Measurements from ENCODE around the gene NDUFAF3. TPM values are rescaled to one million over a fixed set of nuclear protein-coding genes. Genes with fewer than 3 reads are reported as not detected.
A peak's percentile ranks its signal among the peaks of the same experiment; 100 is the strongest.

Gene NDUFAF3
- total RNA-seq, 4 donors from 2014 or later, result 90.9 to 142 (median 116) TPM

DNA sequence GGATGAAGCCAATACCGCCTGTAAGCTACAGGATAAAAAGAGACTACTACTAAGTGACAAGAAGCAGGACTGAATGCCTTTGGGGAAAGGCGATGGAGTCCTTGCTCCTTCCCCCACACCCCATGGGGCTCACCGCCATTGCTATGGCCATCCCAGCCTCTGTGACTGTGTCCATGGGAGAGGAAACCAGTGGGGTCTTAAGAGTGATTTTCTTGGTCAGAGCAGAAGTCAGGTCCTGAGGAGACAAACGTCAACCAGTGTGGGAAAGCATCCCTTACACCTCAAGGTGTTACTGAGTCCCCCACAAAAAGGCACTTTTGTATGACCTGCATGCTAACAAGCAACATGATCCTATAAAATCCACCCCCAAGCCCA lies 6.4 kb downstream of the NDUFAF3 start:
- TF ChIP-seq POLR2A (IDR thresholded peaks at IDR 0.05; ENCODE audit: low read depth) (no peak), EP300 (IDR thresholded peaks at IDR 0.05) (no peak), POLR2AphosphoS5 (IDR thresholded peaks at IDR 0.05) (no peak)
- TF ChIP-seq, protein P1, sequence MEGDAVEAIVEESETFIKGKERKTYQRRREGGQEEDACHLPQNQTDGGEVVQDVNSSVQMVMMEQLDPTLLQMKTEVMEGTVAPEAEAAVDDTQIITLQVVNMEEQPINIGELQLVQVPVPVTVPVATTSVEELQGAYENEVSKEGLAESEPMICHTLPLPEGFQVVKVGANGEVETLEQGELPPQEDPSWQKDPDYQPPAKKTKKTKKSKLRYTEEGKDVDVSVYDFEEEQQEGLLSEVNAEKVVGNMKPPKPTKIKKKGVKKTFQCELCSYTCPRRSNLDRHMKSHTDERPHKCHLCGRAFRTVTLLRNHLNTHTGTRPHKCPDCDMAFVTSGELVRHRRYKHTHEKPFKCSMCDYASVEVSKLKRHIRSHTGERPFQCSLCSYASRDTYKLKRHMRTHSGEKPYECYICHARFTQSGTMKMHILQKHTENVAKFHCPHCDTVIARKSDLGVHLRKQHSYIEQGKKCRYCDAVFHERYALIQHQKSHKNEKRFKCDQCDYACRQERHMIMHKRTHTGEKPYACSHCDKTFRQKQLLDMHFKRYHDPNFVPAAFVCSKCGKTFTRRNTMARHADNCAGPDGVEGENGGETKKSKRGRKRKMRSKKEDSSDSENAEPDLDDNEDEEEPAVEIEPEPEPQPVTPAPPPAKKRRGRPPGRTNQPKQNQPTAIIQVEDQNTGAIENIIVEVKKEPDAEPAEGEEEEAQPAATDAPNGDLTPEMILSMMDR (IDR thresholded peaks at IDR 0.05), result no peak
- Histone ChIP-seq H3K9me3 (no peaks in the 10 kb centered on the region), H3K27me3 (no peaks in the 10 kb centered on the region), H3K36me3 (peaks cover 30 to 85% (median 75%) of the 10 kb centered on the region in 4 donors), H3K4me1 (peaks cover 23 to 52% (median 39%) of the 10 kb centered on the region in 4 donors), H3K4me3 (peak overlapping the region; percentile 61 to 84 (median 70)), H3K27ac (replicated peaks in 1 of 4) (peak overlapping the region; percentile 93 to 98 (median 94))
- WGBS, result 82% methylated on average over 4 of the region's 4 CpGs
- no peak for DNase-seq (ENCODE audit: extremely low spot score)
- intact Hi-C loops (cut with DNase I), result no loop called here

DNA sequence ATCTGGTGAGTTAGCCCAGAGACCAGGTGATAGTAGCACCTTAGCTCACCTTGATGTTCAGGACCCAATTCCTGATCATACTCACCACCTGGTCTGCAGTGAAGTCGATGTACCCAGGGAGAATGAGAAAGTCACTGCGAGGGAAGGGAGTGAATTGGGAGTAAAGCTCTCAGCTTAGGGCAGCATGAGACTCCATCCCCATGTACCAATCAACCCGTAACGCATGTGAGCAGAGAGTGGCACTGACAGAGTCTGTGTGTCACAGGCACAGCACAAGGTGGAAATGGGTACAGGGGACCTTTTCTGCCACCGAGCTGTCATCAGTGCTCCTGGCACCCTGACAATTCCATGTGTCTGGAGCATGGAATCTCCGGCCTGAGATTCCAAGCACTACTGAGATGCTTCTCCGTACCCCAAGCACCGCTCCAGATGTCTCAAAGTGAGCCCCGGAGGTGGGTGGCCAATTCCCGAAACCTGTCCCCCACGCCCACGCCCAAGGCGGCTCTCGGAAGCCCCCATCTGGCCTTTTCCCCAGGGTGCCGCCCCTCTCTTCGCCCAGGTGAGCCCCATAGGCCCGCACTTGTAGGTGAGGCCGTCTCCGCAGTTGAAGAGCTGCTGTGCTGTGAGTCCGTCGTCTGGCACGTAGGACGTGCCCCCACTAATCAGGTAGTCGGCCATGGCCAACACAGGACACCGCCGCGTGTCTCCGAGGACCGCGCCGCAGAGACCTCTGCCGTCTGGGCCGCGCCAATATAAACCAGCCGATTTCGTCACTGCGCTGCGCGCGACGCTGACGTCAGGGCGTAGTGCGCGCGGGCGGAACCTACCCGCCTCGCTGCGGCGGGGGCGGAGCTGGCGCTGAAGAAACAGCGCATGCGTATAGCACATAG lies 7.0 kb downstream of the NDUFAF3 start, which contains the start of gene IMPDH2:
Gene IMPDH2, minus strand, starts transcription at position 726 of the 890 bp plus-strand sequence. Its CDS starts 48 bp downstream, at position 678.
- 6% methylated on average over 12 of the region's 55 CpGs for WGBS
- peak; percentile 95 for TF ChIP-seq POLR2A (IDR thresholded peaks at IDR 0.05; ENCODE audit: low read depth)
- TF ChIP-seq POLR2AphosphoS5 (IDR thresholded peaks at IDR 0.05), result peak; percentile 99 to 100
- TF ChIP-seq EP300 (IDR thresholded peaks at IDR 0.05), result no peak
- TF ChIP-seq, protein P1 (IDR thresholded peaks at IDR 0.05), result peak in 1 of 3 experiments; percentile 38
- H3K9me3 ChIP-seq, result no peaks in the 10 kb centered on the region

DNA sequence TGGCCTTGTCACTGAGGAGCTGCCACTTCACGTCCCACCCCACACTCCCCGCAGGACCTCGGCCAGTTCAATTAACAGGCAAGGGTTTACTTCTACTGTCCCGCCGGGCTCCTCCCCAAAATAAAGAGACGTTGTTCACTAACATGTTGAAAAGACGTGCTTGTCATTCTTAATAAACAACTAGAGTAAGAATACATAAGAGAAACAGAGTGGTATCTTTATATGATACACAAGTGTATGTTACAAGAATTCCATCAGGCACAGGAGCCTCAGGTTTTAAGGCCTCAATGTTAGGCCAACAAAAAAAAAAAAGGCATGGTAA lies 7.6 kb downstream of the NDUFAF3 start:
- H3K9me3 ChIP-seq, result no peaks in the 10 kb centered on the region
- H3K4me1 ChIP-seq, result peaks cover 18 to 43% (median 32%) of the 10 kb centered on the region in 4 donors
- WGBS, result 3% methylated on average over 7 of the region's 7 CpGs
- H3K4me3 ChIP-seq, result peak overlapping the region; percentile 61 to 84 (median 70)
- intact Hi-C loops (cut with DNase I), result no loop called here
- peaks cover 28 to 81% (median 72%) of the 10 kb centered on the region in 4 donors for H3K36me3 ChIP-seq
- no peak for DNase-seq (ENCODE audit: extremely low spot score)
- no peak for TF ChIP-seq POLR2A (IDR thresholded peaks at IDR 0.05; ENCODE audit: low read depth)
- TF ChIP-seq, protein P1 (IDR thresholded peaks at IDR 0.05), result no peak
- no peak for TF ChIP-seq POLR2AphosphoS5 (IDR thresholded peaks at IDR 0.05)
- no peak for TF ChIP-seq EP300 (IDR thresholded peaks at IDR 0.05)
- peak overlapping the region; percentile 93 to 98 (median 94) for H3K27ac ChIP-seq (replicated peaks in 1 of 4)
- no peaks in the 10 kb centered on the region for H3K27me3 ChIP-seq

More for the DNA sequence above, 7.0 kb downstream of the NDUFAF3 start, which contains the start of gene IMPDH2:
- H3K36me3 ChIP-seq, result peaks cover 30 to 82% (median 75%) of the 10 kb centered on the region in 4 donors
- DNase-seq (ENCODE audit: extremely low spot score), result peak; percentile 98
- H3K4me3 ChIP-seq, result peak within 1 kb of the TSS; percentile 61 to 84 (median 70)
- intact Hi-C loops (cut with DNase I), result no loop called here
- H3K4me1 ChIP-seq, result peaks cover 19 to 45% (median 35%) of the 10 kb centered on the region in 4 donors
- peak within 1 kb of the TSS; percentile 93 to 98 (median 94) for H3K27ac ChIP-seq (replicated peaks in 1 of 4)
- H3K27me3 ChIP-seq, result no peaks in the 10 kb centered on the region

DNA sequence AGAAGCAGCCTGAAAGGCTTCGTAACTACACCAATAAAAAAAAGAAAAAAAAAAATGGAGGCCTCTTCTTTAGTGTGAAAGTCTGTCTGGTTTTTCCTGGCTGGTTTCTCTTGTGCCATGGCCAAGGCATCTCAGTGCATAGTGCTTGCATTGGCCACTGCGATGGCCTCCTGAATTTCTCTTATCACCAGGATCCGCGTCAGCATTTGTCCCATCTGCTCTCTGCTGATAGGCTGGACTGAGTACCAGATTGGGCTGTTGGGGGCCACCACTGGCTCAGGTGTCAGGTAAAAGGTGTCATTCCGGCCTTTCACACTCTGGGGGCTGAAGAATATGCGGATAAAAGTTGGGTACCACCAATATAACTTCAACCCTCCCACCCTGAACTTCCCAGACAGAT lies 8.4 kb downstream of the NDUFAF3 start:
- intact Hi-C loops (cut with DNase I), result loop anchor here (5.0 kb wide), 1 partner anchor 62 kb away; the partner anchor contains the start of gene QRICH1
- no peaks in the 10 kb centered on the region for H3K27me3 ChIP-seq
- H3K36me3 ChIP-seq, result peaks cover 26 to 81% (median 72%) of the 10 kb centered on the region in 4 donors
- no peaks in the 10 kb centered on the region for H3K9me3 ChIP-seq
- no peak overlapping the region for H3K4me3 ChIP-seq
- DNase-seq (ENCODE audit: extremely low spot score), result no peak
- 86% methylated on average over 6 of the region's 6 CpGs for WGBS
- H3K27ac ChIP-seq (replicated peaks in 1 of 4), result peak overlapping the region; percentile 93 to 98 (median 94)
- peaks cover 13 to 38% (median 26%) of the 10 kb centered on the region in 4 donors for H3K4me1 ChIP-seq
- TF ChIP-seq POLR2AphosphoS5 (IDR thresholded peaks at IDR 0.05) (no peak), EP300 (IDR thresholded peaks at IDR 0.05) (no peak), POLR2A (IDR thresholded peaks at IDR 0.05; ENCODE audit: low read depth) (no peak)
- TF ChIP-seq, protein P1 (IDR thresholded peaks at IDR 0.05), result no peak
